NCI-H2107 (cell line): ENCODE measurements around the gene CNPY4.

Experiments
- DNase-seq: peaks from one replicate; lab custom pipeline; 2025; lab: John Stamatoyannopoulos, UW

Gene CNPY4

GRCh38 chr7:100167912-100168323 is 48.5 kb downstream of the CNPY4 start:
- no peak for DNase-seq

- no peak for DNase-seq
These were observed 49.9 kb downstream of the CNPY4 start for GRCh38 chr7:100169147-100169850.

DNA sequence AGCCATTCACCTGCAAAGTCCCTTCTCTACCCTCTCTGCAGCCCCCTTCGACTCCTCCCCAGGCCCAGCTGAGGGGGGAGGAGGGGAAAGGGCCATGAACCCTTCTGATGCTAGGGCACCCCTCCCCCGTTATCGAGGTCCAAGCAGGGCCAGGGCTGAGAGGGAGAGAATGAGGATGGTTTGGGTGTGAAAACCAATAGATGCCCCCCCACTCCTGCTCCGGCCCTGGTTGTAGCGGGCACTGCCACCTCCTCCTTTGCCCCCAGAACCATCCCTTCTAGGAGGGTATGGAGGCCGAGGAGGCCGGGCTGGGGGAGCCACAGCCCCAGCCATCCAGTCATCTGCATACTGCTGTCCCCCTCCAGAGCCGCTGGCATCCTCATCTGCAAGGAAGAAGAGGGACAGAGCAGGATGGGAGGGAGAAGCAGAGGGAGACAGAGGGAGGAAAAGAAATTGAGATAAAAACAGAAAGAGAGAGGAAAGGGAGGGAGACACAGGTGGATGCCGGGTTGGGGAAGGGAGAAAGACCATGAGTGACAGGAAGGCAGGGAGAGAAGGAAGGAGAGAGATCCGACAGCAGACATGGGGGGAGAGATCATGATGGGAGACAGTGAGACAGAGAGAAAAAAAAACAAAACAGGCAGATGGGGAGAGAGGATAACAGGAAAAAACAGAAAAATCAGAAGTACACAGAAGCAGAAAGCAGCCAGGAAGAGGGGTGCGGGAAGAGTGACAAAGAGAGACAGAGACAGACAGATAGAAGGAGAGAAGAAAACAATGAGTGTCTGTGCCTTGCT is 50.9 kb downstream of the CNPY4 start:
- DNase-seq, result no peak

DNA sequence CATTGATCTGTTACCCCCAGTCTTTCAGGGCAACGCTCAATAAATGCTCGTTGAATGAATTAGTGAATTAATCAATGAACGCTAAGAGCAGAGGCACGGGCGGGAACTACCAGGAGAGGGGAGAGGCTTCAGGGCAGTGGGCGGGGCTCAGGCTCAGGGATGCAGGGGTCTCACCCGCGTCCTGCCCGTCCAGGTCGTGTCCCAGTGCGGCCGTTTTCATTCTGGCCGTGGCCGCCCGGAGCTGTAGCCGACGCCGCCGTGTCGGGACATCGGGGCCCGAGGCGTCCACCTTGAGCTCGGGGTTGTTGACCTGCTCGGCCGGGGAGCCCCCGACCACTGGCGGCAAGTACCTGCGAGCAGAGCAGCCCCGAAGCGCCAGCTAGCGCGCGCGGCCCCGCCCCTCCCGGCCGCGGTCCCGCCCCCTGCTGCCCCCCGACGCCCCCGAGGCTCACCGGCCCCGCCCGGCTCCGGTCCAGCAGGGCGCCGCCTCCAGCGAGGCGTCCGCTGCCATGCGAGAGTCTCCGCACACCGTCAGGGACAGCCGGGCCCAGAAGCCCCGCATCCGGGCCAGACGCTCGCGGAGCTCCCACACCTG is 51.8 kb downstream of the CNPY4 start:
- DNase-seq, result no peak

GRCh38 chr7:100171840-100172239 is 52.4 kb downstream of the CNPY4 start:
- DNase-seq, result no peak

DNA sequence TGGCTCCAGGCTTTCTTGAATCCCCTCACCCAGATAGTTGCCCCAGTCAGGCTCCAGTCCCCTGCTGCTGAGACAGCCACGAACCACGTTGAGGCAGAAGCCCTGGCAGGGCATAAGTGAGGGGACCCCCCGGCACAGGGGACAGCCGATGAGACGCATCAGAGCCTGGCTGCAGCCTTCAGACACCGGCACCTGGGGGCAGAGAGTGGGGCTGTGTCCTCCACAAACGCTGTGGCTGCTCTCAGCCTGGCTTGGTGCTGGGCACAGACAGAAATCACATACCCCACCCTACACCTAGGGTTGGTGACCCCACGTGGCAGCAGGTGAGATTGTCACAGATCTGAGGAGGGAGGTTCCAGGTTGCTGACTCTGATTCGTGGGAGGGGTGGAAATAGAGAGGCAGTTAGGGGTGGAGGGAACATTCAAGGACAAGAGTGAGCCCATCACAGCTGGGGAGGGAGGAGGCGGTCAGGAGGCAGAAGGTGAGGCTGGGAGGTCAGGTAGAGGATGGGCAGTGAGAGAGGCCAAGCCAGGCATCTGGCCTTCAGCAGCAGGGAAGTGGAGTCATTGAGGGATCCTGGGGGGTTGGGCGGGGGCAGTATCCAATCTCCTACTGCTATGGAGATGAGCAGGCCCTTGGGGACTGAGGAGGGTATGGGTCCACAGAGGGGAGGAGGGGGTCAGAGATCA is 54.5 kb downstream of the CNPY4 start:
- DNase-seq, result no peak

- no peak for DNase-seq
These were observed 55.1 kb downstream of the CNPY4 start for GRCh38 chr7:100174582-100174981.
